Transverse colon (tissue), 3 donors: ENCODE results near the gene F13A1.

ENCODE experiments used
- CTCF ChIP-seq, 5 experiments: fragments of 200-600 bp in 3 of 5; fragments of 450-650 bp in 2 of 5; sonication (generic) in 3 of 5; IDR thresholded peaks; 1 replicate in 2 of 5; 2 replicates in 3 of 5; pipeline ENCODE4 v1.5.1; 2016 to 2017; ENCODE audit warnings: antibody characterized with exemption in 5 of 5, inconsistent platforms in 3 of 5, mild to moderate bottlenecking in 2 of 5, moderate library complexity in 1 of 5
- POLR2A ChIP-seq: fragments of 450-650 bp; IDR thresholded peaks from one replicate; pipeline ENCODE4 v1.6.1; 2016; ENCODE audit warnings: antibody characterized with exemption, mild to moderate bottlenecking, moderate library complexity

- TF ChIP-seq CTCF (IDR thresholded peaks at IDR 0.05) (no peak), POLR2A (no peak)
These were observed 9.9 kb upstream of the F13A1 start for GRCh38 chr6:6330407-6330806.
